SJCRH30 (cell line): ENCODE data around the gene C9orf43. TPM values are rescaled to one million over a fixed set of nuclear protein-coding genes. Genes with fewer than 3 reads are reported as not detected.
A peak's percentile ranks its signal among the peaks of the same experiment; 100 is the strongest.
"Not testable (repeated sequence)": the region's sequence is repeated elsewhere in the genome, so short reads cannot be mapped to it uniquely, and the experiment has no call there.

Source experiments
- DNase-seq, 2 experiments: peaks; one replicate each; pipeline ENCODE4 v3.0.0-alpha.2; 2015 to 2020
- H3K27ac ChIP-seq: fragments of 250-450 bp; sonication (Bioruptor Pico); 2 replicates; pipeline ENCODE4 v1.5.1; 2020; ENCODE audit warnings: mild to moderate bottlenecking, moderate library complexity
- H3K27me3 ChIP-seq: fragments of 250-450 bp; sonication (Bioruptor Pico); 2 replicates; pipeline ENCODE4 v1.5.1; 2020; ENCODE audit warnings: mild to moderate bottlenecking, moderate library complexity
- H3K36me3 ChIP-seq: fragments of 250-450 bp; sonication (Bioruptor Pico); 2 replicates; pipeline ENCODE4 v1.5.1; 2020; ENCODE audit warnings: mild to moderate bottlenecking, moderate library complexity
- H3K4me1 ChIP-seq: fragments of 250-450 bp; sonication (Bioruptor Pico); 2 replicates; pipeline ENCODE4 v1.5.1; 2020; ENCODE audit warnings: mild to moderate bottlenecking, moderate library complexity
- H3K4me3 ChIP-seq: fragments of 250-450 bp; sonication (Bioruptor Pico); 2 replicates; pipeline ENCODE4 v1.5.1; 2020; ENCODE audit warnings: mild to moderate bottlenecking, moderate library complexity
- H3K9me3 ChIP-seq: fragments of 250-450 bp; sonication (Bioruptor Pico); replicated peaks from 2 replicates; pipeline ENCODE4 v1.5.1; 2020; ENCODE audit warnings: mild to moderate bottlenecking, moderate library complexity
- total RNA-seq: library from RNA; depleted of rRNA; stranded (reverse); fragments of >200 nt; shearing (Covaris generic); gene quantifications from 2 replicates; pipeline ENCODE4 v1.2.3, GENCODE V29; 2014; rRNA removed

C9orf43 gene
- 0.69 and 0.96 TPM in 2 replicates for total RNA-seq

GRCh38 chr9:113410207-113410864 is at the start of gene C9orf43, which contains the start of gene POLE3:
Gene C9orf43, plus strand, starts transcription at chr9:113410747. Its CDS starts 2,747 bp downstream, at chr9:113413494.
Gene POLE3, minus strand, starts transcription at chr9:113410675. Its CDS starts 382 bp downstream, at chr9:113410293.
- Histone ChIP-seq H3K27me3 (no peaks in the 10 kb centered on the region), H3K36me3 (peaks cover 24% of the 10 kb centered on the region), H3K27ac (peak within 1 kb of the TSS; percentile 95), H3K4me1 (peaks cover 2% of the 10 kb centered on the region; the same call in 1 of the 2 replicates), H3K4me3 (peak within 1 kb of the TSS; percentile 75), H3K9me3 (no peaks in the 10 kb centered on the region)
- DNase-seq, result peak; percentile 96 to 98

- Histone ChIP-seq H3K9me3 (no peaks in the 10 kb centered on the region), H3K27me3 (no peaks in the 10 kb centered on the region; the same call in 1 of the 2 replicates), H3K4me1 (peaks cover 35% of the 10 kb centered on the region), H3K27ac (peak overlapping the region; percentile 2; the same call in 1 of the 2 replicates), H3K36me3 (no peaks in the 10 kb centered on the region), H3K4me3 (no peak overlapping the region)
- DNase-seq, result peak in 1 of 2 experiments; percentile 60
Measured at GRCh38 chr9:113361304-113362018, 49.1 kb upstream of the C9orf43 start.

- DNase-seq, result peak; percentile 41 to 79
- no peaks in the 10 kb centered on the region for H3K27me3 ChIP-seq
- peak overlapping the region; percentile 35 for H3K27ac ChIP-seq
- no peak overlapping the region for H3K4me3 ChIP-seq
- no peaks in the 10 kb centered on the region for H3K36me3 ChIP-seq
- no peaks in the 10 kb centered on the region for H3K9me3 ChIP-seq
- H3K4me1 ChIP-seq, result peaks cover 35% of the 10 kb centered on the region
Measured at GRCh38 chr9:113363336-113363735, 47.2 kb upstream of the C9orf43 start.

GRCh38 chr9:113364951-113365350 is 45.6 kb upstream of the C9orf43 start:
- Histone ChIP-seq H3K27ac (no peak overlapping the region), H3K27me3 (no peaks in the 10 kb centered on the region), H3K4me3 (no peak overlapping the region), H3K36me3 (no peaks in the 10 kb centered on the region), H3K9me3 (no peaks in the 10 kb centered on the region), H3K4me1 (peaks cover 34% of the 10 kb centered on the region)
- DNase-seq, result no peak

- H3K27ac ChIP-seq, H3K9me3 ChIP-seq, DNase-seq, H3K4me3 ChIP-seq, H3K36me3 ChIP-seq, H3K27me3 ChIP-seq: not testable (repeated sequence)
- peaks cover 27% of the 10 kb centered on the region for H3K4me1 ChIP-seq
Measured at GRCh38 chr9:113365652-113366051, 44.9 kb upstream of the C9orf43 start.

GRCh38 chr9:113368348-113368981 is 42.1 kb upstream of the C9orf43 start:
- DNase-seq, result no peak
- no peaks in the 10 kb centered on the region for H3K27me3 ChIP-seq
- H3K9me3 ChIP-seq, result no peaks in the 10 kb centered on the region
- H3K4me3 ChIP-seq, result no peak overlapping the region
- H3K4me1 ChIP-seq, result peaks cover 5% of the 10 kb centered on the region
- H3K36me3 ChIP-seq, result no peaks in the 10 kb centered on the region
- no peak overlapping the region for H3K27ac ChIP-seq

- Histone ChIP-seq H3K4me1 (peaks cover 5% of the 10 kb centered on the region), H3K27me3 (no peaks in the 10 kb centered on the region), H3K4me3 (no peak overlapping the region), H3K27ac (no peak overlapping the region), H3K36me3 (no peaks in the 10 kb centered on the region), H3K9me3 (no peaks in the 10 kb centered on the region)
- DNase-seq, result no peak
Measured at GRCh38 chr9:113368982-113369854, 41.3 kb upstream of the C9orf43 start.

- Histone ChIP-seq H3K36me3 (no peaks in the 10 kb centered on the region), H3K4me1 (peaks cover 5% of the 10 kb centered on the region; the same call in 1 of the 2 replicates), H3K9me3 (no peaks in the 10 kb centered on the region), H3K27me3 (no peaks in the 10 kb centered on the region), H3K27ac (no peak overlapping the region), H3K4me3 (no peak overlapping the region)
- no peak for DNase-seq
Measured at GRCh38 chr9:113369855-113370140, 40.7 kb upstream of the C9orf43 start.

GRCh38 chr9:113370806-113371325 is 39.7 kb upstream of the C9orf43 start:
- H3K4me1 ChIP-seq, result peaks cover 5% of the 10 kb centered on the region; the same call in 1 of the 2 replicates
- H3K27ac ChIP-seq, result no peak overlapping the region
- no peaks in the 10 kb centered on the region for H3K9me3 ChIP-seq
- no peak for DNase-seq
- no peaks in the 10 kb centered on the region for H3K36me3 ChIP-seq
- no peaks in the 10 kb centered on the region for H3K27me3 ChIP-seq
- H3K4me3 ChIP-seq, result no peak overlapping the region

- Histone ChIP-seq H3K27ac (no peak overlapping the region), H3K9me3 (no peaks in the 10 kb centered on the region), H3K4me3 (no peak overlapping the region), H3K36me3 (no peaks in the 10 kb centered on the region), H3K27me3 (no peaks in the 10 kb centered on the region), H3K4me1 (no peaks in the 10 kb centered on the region)
- no peak for DNase-seq
Measured at GRCh38 chr9:113372059-113372458, 38.5 kb upstream of the C9orf43 start.

- Histone ChIP-seq H3K36me3 (no peaks in the 10 kb centered on the region), H3K9me3 (no peaks in the 10 kb centered on the region)
Measured at GRCh38 chr9:113373256-113373655, 37.3 kb upstream of the C9orf43 start.

GRCh38 chr9:113373676-113374392 is 36.7 kb upstream of the C9orf43 start:
- H3K4me1 ChIP-seq, result no peaks in the 10 kb centered on the region
- H3K36me3 ChIP-seq, result no peaks in the 10 kb centered on the region
- H3K27ac ChIP-seq, result no peak overlapping the region
- no peaks in the 10 kb centered on the region for H3K9me3 ChIP-seq
- DNase-seq, result no peak
- no peaks in the 10 kb centered on the region for H3K27me3 ChIP-seq
- no peak overlapping the region for H3K4me3 ChIP-seq

More at GRCh38 chr9:113373256-113373655, 37.3 kb upstream of the C9orf43 start:
- Histone ChIP-seq H3K4me1 (no peaks in the 10 kb centered on the region), H3K4me3 (no peak overlapping the region), H3K27ac (no peak overlapping the region), H3K27me3 (no peaks in the 10 kb centered on the region)
- DNase-seq, result no peak

- H3K27ac ChIP-seq, result no peak overlapping the region
- H3K36me3 ChIP-seq, result no peaks in the 10 kb centered on the region
- DNase-seq, result no peak
- no peaks in the 10 kb centered on the region; the same call in 1 of the 2 replicates for H3K27me3 ChIP-seq
- H3K9me3 ChIP-seq, result no peaks in the 10 kb centered on the region
- H3K4me1 ChIP-seq, result no peaks in the 10 kb centered on the region
- no peak overlapping the region for H3K4me3 ChIP-seq
Measured at GRCh38 chr9:113375057-113376023, 35.2 kb upstream of the C9orf43 start.
